HFFc6 (cell line): ENCODE measurements around the gene OVOL3. TPM values are rescaled to one million over a fixed set of nuclear protein-coding genes. Genes with fewer than 3 reads are reported as not detected.
"Not testable (repeated sequence)": the region's sequence is repeated elsewhere in the genome, so short reads cannot be mapped to it uniquely, and the experiment has no call there.

ENCODE experiments used
- DNase-seq: peaks from one replicate; pipeline ENCODE4 v3.0.0-alpha.2; 2018
- H3K27ac Mint-ChIP-seq: 2 replicates; pipeline ENCODE4 v1.8.0; 2020; ENCODE audit warnings: mild to moderate bottlenecking, mixed read lengths
- H3K27me3 Mint-ChIP-seq: 2 replicates; pipeline ENCODE4 v1.8.0; 2021; ENCODE audit warnings: mild to moderate bottlenecking, moderate library complexity, mixed read lengths; ENCODE audit not compliant: insufficient read depth
- H3K36me3 Mint-ChIP-seq: 2 replicates; pipeline ENCODE4 v1.8.0; 2021; ENCODE audit warnings: low read depth, mixed read lengths
- H3K4me1 Mint-ChIP-seq: 2 replicates; pipeline ENCODE4 v1.8.0; 2020; ENCODE audit warnings: low read depth, mixed read lengths
- H3K4me3 Mint-ChIP-seq: 2 replicates; pipeline ENCODE4 v1.8.0; 2020; ENCODE audit warnings: mild to moderate bottlenecking, moderate library complexity, mixed read lengths
- H3K9me3 Mint-ChIP-seq: 2 replicates; pipeline ENCODE4 v1.8.0; 2020; ENCODE audit warnings: mild to moderate bottlenecking, mixed read lengths
- CTCF ChIP-seq: fragments of 200-600 bp; sonication (generic); IDR thresholded peaks from 2 replicates; pipeline ENCODE4 v1.5.0; 2021; ENCODE audit warnings: antibody characterized with exemption, mild to moderate bottlenecking
- total RNA-seq, 6 experiments: library from RNA; stranded (reverse); fragmentation: NEBNext Ultra II Directional; extraction: Animal tissue kit (Norgen Biotek cat#: 25700); gene quantifications; 2 replicates in 1 of 6; 3 replicates in 5 of 6; pipeline ENCODE4 v1.2.3, GENCODE V29; 2021

Gene OVOL3
- total RNA-seq, 6 experiments from 2014 or later, result not detected

GRCh38 chr19:36121486-36122124 is 10.7 kb downstream of the OVOL3 start:
- Mint-ChIP-seq H3K4me1 (peaks cover 22% of the 10 kb centered on the region), H3K27ac (no peak overlapping the region), H3K9me3 (no peaks in the 10 kb centered on the region), H3K4me3 (no peak overlapping the region), H3K27me3 (no peaks in the 10 kb centered on the region; the same call in 1 of the 2 replicates), H3K36me3 (peaks cover 34% of the 10 kb centered on the region)
- no peak for DNase-seq
- TF ChIP-seq CTCF, result no peak

- DNase-seq, result no peak
- H3K4me1 Mint-ChIP-seq, result peaks cover 6% of the 10 kb centered on the region
- no peak for TF ChIP-seq CTCF
- no peak overlapping the region for H3K4me3 Mint-ChIP-seq
- no peaks in the 10 kb centered on the region for H3K27me3 Mint-ChIP-seq
- H3K9me3 Mint-ChIP-seq, result no peaks in the 10 kb centered on the region
- H3K27ac Mint-ChIP-seq, result peak overlapping the region; percentile 21; the same call in 1 of the 2 replicates
- H3K36me3 Mint-ChIP-seq, result peaks cover 13% of the 10 kb centered on the region
These were observed 14.6 kb downstream of the OVOL3 start for GRCh38 chr19:36125557-36125956.

- Mint-ChIP-seq H3K36me3 (peaks cover 7% of the 10 kb centered on the region), H3K27ac (peak overlapping the region; percentile 93), H3K9me3 (no peaks in the 10 kb centered on the region), H3K4me1 (peaks cover 15% of the 10 kb centered on the region), H3K4me3 (peak overlapping the region; percentile 91), H3K27me3 (no peaks in the 10 kb centered on the region)
- TF ChIP-seq CTCF, result no peak
- DNase-seq, result no peak
These were observed 17.4 kb downstream of the OVOL3 start for GRCh38 chr19:36128392-36128736.

GRCh38 chr19:36131221-36131620 is 20.3 kb downstream of the OVOL3 start:
- DNase-seq, H3K36me3 Mint-ChIP-seq, H3K4me3 Mint-ChIP-seq, H3K27ac Mint-ChIP-seq, H3K27me3 Mint-ChIP-seq, H3K9me3 Mint-ChIP-seq: not testable (repeated sequence)
- H3K4me1 Mint-ChIP-seq, result peaks cover 24% of the 10 kb centered on the region

GRCh38 chr19:36134867-36135266 is 23.9 kb downstream of the OVOL3 start:
- H3K27ac Mint-ChIP-seq, H3K9me3 Mint-ChIP-seq, H3K27me3 Mint-ChIP-seq, H3K4me3 Mint-ChIP-seq, DNase-seq, H3K36me3 Mint-ChIP-seq: not testable (repeated sequence)
- H3K4me1 Mint-ChIP-seq, result peaks cover 30% of the 10 kb centered on the region

- Mint-ChIP-seq H3K4me3 (peak overlapping the region; percentile 53), H3K27ac (peak overlapping the region; percentile 57), H3K36me3 (peaks cover 19% of the 10 kb centered on the region), H3K9me3 (peaks cover 5% of the 10 kb centered on the region), H3K27me3 (peaks cover 10% of the 10 kb centered on the region), H3K4me1 (peaks cover 41% of the 10 kb centered on the region)
- DNase-seq, result peak; percentile 58
- no peak for TF ChIP-seq CTCF
These were observed 26.2 kb downstream of the OVOL3 start for GRCh38 chr19:36136964-36137686.
